Activated naive CD8-positive, alpha-beta T cell treated with anti-CD3 and anti-CD28 coated beads, Interleukin-2, amount 50 U/mL, for 16 hours (primary cell): ENCODE data around the gene LAMA3.

ENCODE experiments used
- DNase-seq: peaks from one replicate; pipeline ENCODE4 v3.0.0-alpha.2; 2020; ENCODE audit warnings: low read depth, low spot score

Gene LAMA3

GRCh38 chr18:23998018-23998417, 308.8 kb downstream of the LAMA3 start:
- DNase-seq = no peak

- DNase-seq = no peak
Measured at GRCh38 chr18:23998820-23999219, 309.6 kb downstream of the LAMA3 start.

GRCh38 chr18:24000613-24001490, 311.6 kb downstream of the LAMA3 start:
- DNase-seq = no peak

GRCh38 chr18:24002479-24002878, 313.2 kb downstream of the LAMA3 start:
- no peak for DNase-seq

- no peak for DNase-seq
Measured at GRCh38 chr18:24003288-24003687, 314.0 kb downstream of the LAMA3 start.

- no peak for DNase-seq
Measured at GRCh38 chr18:24003903-24004640, 314.8 kb downstream of the LAMA3 start.
